A375 (cell line): ENCODE data around the gene SMC1A. TPM values are rescaled to one million over a fixed set of nuclear protein-coding genes. Genes with fewer than 3 reads are reported as not detected.

Experiments
- small RNA-seq: library from RNA; depleted of rRNA; stranded (forward); fragments of <200 nt; gene quantifications from one replicate; pipeline ENCODE3, GENCODE V24; 2014
- total RNA-seq: library from RNA; depleted of rRNA; stranded (reverse); fragments of >200 nt; shearing (Covaris generic); gene quantifications from 2 replicates; pipeline ENCODE4 v1.2.3, GENCODE V29; 2014; rRNA removed

Gene SMC1A
- total RNA-seq, result 49.6 and 57.3 TPM in 2 replicates

GRCh38 chrX:53422086-53422860 lies at the start of gene SMC1A:
Gene SMC1A, minus strand, starts transcription at chrX:53422654. Its CDS starts 54 bp downstream, at chrX:53422600.

GRCh38 chrX:53433651-53434639 lies 11.5 kb upstream of the SMC1A start, which contains the start of gene HSD17B10:
Gene HSD17B10, minus strand, starts transcription at chrX:53434370. Its CDS starts 25 bp downstream, at chrX:53434345.

GRCh38 chrX:53422861-53423306 lies 430 bp upstream of the SMC1A start, which contains the start of gene RIBC1:
Gene RIBC1, plus strand, starts transcription at chrX:53422873. Its CDS starts 3,404 bp downstream, at chrX:53426277.

Small RNA genes lying within 50 kb of the gene (small RNA-seq; reads per million reads assigned to genes)
- gene AC245102.2, result not detected
- gene MIR6857, result not detected
- not detected for gene RF00019
- not detected for gene VTRNA3-1P

Other genes with a start within 250 kb of the SMC1A start
- 115 and 129 TPM in 2 replicates for gene KDM5C, start 197.4 kb downstream of the SMC1A start, total RNA-seq
- gene IQSEC2, start 141.1 kb downstream of the SMC1A start, total RNA-seq, result 7.6 and 11.2 TPM in 2 replicates
- 1.4 and 3.1 TPM in 2 replicates for gene RIBC1, start 219 bp upstream of the SMC1A start, total RNA-seq
- gene HSD17B10, start 11.7 kb upstream of the SMC1A start, total RNA-seq, result 140 and 153 TPM in 2 replicates